Measurements from ENCODE around the gene CD151. TPM values are rescaled to one million over a fixed set of nuclear protein-coding genes. Genes with fewer than 3 reads are reported as not detected.

Gene CD151
- polyA plus RNA-seq, 1 donor (not counting 4 experiments of a cell fraction or from before 2014, with no cell fraction given), result 434 TPM

GRCh38 chr11:859394-860131 is 26.8 kb downstream of the CD151 start:
- no peak for FAIRE-seq
- dilution Hi-C loops (cut with MboI; ENCODE audit: extremely low pct_ligation_motif_present, low sequenced_read_pairs), result no loop called here
- Histone ChIP-seq H2AFZ (ENCODE audit: control insufficient read depth, low read length) (no peak overlapping the region), H3K79me2 (ENCODE audit: control insufficient read depth, insufficient read depth, low read length) (no peaks in the 10 kb centered on the region), H4K20me1 (ENCODE audit: control insufficient read depth, extremely low read depth, insufficient read depth, low read length) (peaks cover 9% of the 10 kb centered on the region), H3K4me2 (ENCODE audit: control insufficient read depth, extremely low read depth, insufficient read depth, low read depth, low read length) (no peak overlapping the region), H3K27me3 (ENCODE audit: control insufficient read depth, extremely low read depth, insufficient read depth, low read length) (no peaks in the 10 kb centered on the region), H3K4me3 (ENCODE audit: control insufficient read depth in 2 of 3, extremely low read depth in 1 of 3, insufficient read depth in 2 of 3, low read depth in 1 of 3, low read length in 3 of 3) (no peak overlapping the region), H3K9me3 (ENCODE audit: control insufficient read depth, low read depth, low read length) (no peaks in the 10 kb centered on the region), H3K27ac (ENCODE audit: control insufficient read depth, insufficient read depth, low read length) (no peak overlapping the region), H3K36me3 (ENCODE audit: control insufficient read depth in 2 of 2, extremely low read depth in 1 of 2, insufficient read depth in 2 of 2, low read length in 2 of 2) (peaks cover 8% of the 10 kb centered on the region in 2 experiments), H3K9ac (ENCODE audit: control insufficient read depth, extremely low read depth, insufficient read depth, low read length) (no peak overlapping the region), H3K9me1 (ENCODE audit: control insufficient read depth, extremely low read depth, insufficient read depth, low read length) (no peaks in the 10 kb centered on the region), H3K4me1 (ENCODE audit: control insufficient read depth, extremely low read depth, insufficient read depth, low read length) (peaks cover 4% of the 10 kb centered on the region)
- DNase-seq (ENCODE audit: low read depth, low spot score), result no peak
- no peak for TF ChIP-seq EZH2 (IDR thresholded peaks at IDR 0.05; ENCODE audit: low read length)
- TF ChIP-seq, protein P1, sequence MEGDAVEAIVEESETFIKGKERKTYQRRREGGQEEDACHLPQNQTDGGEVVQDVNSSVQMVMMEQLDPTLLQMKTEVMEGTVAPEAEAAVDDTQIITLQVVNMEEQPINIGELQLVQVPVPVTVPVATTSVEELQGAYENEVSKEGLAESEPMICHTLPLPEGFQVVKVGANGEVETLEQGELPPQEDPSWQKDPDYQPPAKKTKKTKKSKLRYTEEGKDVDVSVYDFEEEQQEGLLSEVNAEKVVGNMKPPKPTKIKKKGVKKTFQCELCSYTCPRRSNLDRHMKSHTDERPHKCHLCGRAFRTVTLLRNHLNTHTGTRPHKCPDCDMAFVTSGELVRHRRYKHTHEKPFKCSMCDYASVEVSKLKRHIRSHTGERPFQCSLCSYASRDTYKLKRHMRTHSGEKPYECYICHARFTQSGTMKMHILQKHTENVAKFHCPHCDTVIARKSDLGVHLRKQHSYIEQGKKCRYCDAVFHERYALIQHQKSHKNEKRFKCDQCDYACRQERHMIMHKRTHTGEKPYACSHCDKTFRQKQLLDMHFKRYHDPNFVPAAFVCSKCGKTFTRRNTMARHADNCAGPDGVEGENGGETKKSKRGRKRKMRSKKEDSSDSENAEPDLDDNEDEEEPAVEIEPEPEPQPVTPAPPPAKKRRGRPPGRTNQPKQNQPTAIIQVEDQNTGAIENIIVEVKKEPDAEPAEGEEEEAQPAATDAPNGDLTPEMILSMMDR (optimal IDR thresholded peaks at IDR 0.05 in 1 of 3, IDR thresholded peaks at IDR 0.05 in 1 of 3, conservative IDR thresholded peaks at IDR 0.05 in 1 of 3; ENCODE audit: extremely low read depth in 1 of 3, insufficient read depth in 2 of 3, low read length in 3 of 3), result no peak

DNA sequence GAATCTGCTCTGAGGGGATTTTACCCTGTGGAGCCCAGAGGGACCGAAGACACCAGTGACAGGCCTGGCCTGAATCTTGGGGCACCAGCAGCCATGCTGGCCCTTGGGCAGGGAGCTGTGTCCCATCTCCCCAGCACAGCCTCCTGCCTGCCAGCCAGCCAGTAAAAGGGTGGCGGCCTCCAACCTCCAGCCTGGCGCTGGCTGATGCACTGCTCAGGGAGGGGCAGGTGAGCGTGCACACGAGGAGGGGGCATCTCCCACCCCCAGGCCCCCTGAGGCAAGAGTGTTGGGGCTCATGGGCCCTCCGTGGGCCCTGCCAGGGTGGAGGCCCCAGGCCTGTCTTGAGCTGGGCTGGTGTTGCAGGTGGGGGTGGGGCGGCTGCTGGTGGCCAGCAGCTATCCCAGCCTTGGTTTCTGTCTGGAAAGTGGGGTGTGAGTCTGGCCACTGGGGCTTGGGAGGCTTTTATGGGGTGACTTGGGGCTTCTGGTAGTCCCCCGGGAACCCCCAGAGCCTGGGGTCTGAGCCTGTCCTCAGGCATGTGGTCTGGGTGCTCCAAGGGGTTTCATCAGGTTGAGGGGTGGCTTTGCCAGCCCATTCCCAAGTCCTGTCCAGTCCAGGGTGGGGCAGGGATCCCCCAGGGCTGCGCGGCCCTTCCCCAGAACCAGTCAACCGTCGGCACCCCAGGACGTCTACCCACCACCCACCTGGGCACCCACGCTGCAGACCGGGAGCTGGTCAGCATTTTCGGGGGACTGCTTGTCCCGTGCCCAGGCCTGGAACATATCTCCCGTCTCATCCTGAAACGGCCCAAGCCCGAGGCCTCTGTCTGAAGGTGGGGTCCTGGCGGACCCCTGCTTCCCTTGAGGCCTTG is 27.7 kb downstream of the CD151 start:
- TF ChIP-seq, protein P1 (optimal IDR thresholded peaks at IDR 0.05 in 1 of 3, IDR thresholded peaks at IDR 0.05 in 1 of 3, conservative IDR thresholded peaks at IDR 0.05 in 1 of 3; ENCODE audit: extremely low read depth in 1 of 3, insufficient read depth in 2 of 3, low read length in 3 of 3), result no peak
- no peak for TF ChIP-seq EZH2 (IDR thresholded peaks at IDR 0.05; ENCODE audit: low read length)
- H4K20me1 ChIP-seq (ENCODE audit: control insufficient read depth, extremely low read depth, insufficient read depth, low read length), result peaks cover 9% of the 10 kb centered on the region
- no peak overlapping the region for H3K4me3 ChIP-seq (ENCODE audit: control insufficient read depth in 2 of 3, extremely low read depth in 1 of 3, insufficient read depth in 2 of 3, low read depth in 1 of 3, low read length in 3 of 3)
- H3K9me3 ChIP-seq (ENCODE audit: control insufficient read depth, low read depth, low read length), result no peaks in the 10 kb centered on the region
- no peak for FAIRE-seq
- H3K9me1 ChIP-seq (ENCODE audit: control insufficient read depth, extremely low read depth, insufficient read depth, low read length), result no peaks in the 10 kb centered on the region
- peaks cover 8 to 9% of the 10 kb centered on the region in 2 experiments for H3K36me3 ChIP-seq (ENCODE audit: control insufficient read depth in 2 of 2, extremely low read depth in 1 of 2, insufficient read depth in 2 of 2, low read length in 2 of 2)
- H3K4me2 ChIP-seq (ENCODE audit: control insufficient read depth, extremely low read depth, insufficient read depth, low read depth, low read length), result no peak overlapping the region
- no peaks in the 10 kb centered on the region for H3K79me2 ChIP-seq (ENCODE audit: control insufficient read depth, insufficient read depth, low read length)
- H2AFZ ChIP-seq (ENCODE audit: control insufficient read depth, low read length), result no peak overlapping the region
- H3K4me1 ChIP-seq (ENCODE audit: control insufficient read depth, extremely low read depth, insufficient read depth, low read length), result peaks cover 4% of the 10 kb centered on the region
- DNase-seq (ENCODE audit: low read depth, low spot score), result no peak
- dilution Hi-C loops (cut with MboI; ENCODE audit: extremely low pct_ligation_motif_present, low sequenced_read_pairs), result no loop called here
- H3K9ac ChIP-seq (ENCODE audit: control insufficient read depth, extremely low read depth, insufficient read depth, low read length), result no peak overlapping the region
- H3K27ac ChIP-seq (ENCODE audit: control insufficient read depth, insufficient read depth, low read length), result no peak overlapping the region
- no peaks in the 10 kb centered on the region for H3K27me3 ChIP-seq (ENCODE audit: control insufficient read depth, extremely low read depth, insufficient read depth, low read length)
